ENCODE results near the gene VWCE. TPM values are rescaled to one million over a fixed set of nuclear protein-coding genes. Genes with fewer than 3 reads are reported as not detected.

The VWCE gene
- total RNA-seq, 2 experiments from 2014 or later: 0.64 to 1.0 TPM

GRCh38 chr11:61338783-61339489 lies 43.8 kb upstream of the VWCE start:
- H3K27me3 ChIP-seq (ENCODE audit: control insufficient read depth in 1 of 2, insufficient read depth in 2 of 2, low read length in 2 of 2): no peaks in the 10 kb centered on the region
- ChIA-PET CTCF (interaction anchor here (6.0 kb wide), 1 partner anchor 46 kb away, joined by 173 read pairs; no protein-coding TSS in a partner anchor), POLR2A (interaction anchor here (1.8 to 3.8 kb wide), 2 partner anchors 23 to 46 kb away, joined by 8 to 43 read pairs; partner anchors contain the start of genes CYB561A3 and TMEM138)
- Mint-ChIP-seq H3K36me3 (ENCODE audit: low read depth) (peaks cover 16% of the 10 kb centered on the region), H3K4me3 (no peak overlapping the region), H3K27ac (no peak overlapping the region), H3K4me1 (ENCODE audit: low read depth) (peaks cover 14% of the 10 kb centered on the region), H3K27me3 (no peaks in the 10 kb centered on the region), H3K9me3 (no peaks in the 10 kb centered on the region)
- peaks cover 10% of the 10 kb centered on the region for H3K36me3 ChIP-seq (ENCODE audit: insufficient read depth, low read length)
- no peak overlapping the region for H3K4me3 ChIP-seq (ENCODE audit: low read length)
- ATAC-seq (ENCODE audit: poor library complexity) (no peak), DNase-seq (no peak)
- intact Hi-C loops (cut with DNase I, micrococcal nuclease): loop anchor here (5.0 kb wide), 2 partner anchors 178 to 243 kb away; partner anchors contain the start of gene SYT7 (in 1 of the 2)
- no peak for TF ChIP-seq CTCF (IDR thresholded peaks at IDR 0.05)
- H3K4me1 ChIP-seq (ENCODE audit: insufficient read depth, low read length): peaks cover 21% of the 10 kb centered on the region
- no peaks in the 10 kb centered on the region for H3K9me3 ChIP-seq (ENCODE audit: control insufficient read depth in 1 of 2, insufficient read depth in 1 of 2, low read length in 2 of 2)
- no peak overlapping the region for H3K27ac ChIP-seq (ENCODE audit: low read depth in 1 of 2, low read length in 2 of 2)

GRCh38 chr11:61337706-61338470 lies 42.8 kb upstream of the VWCE start:
- H3K4me3 Mint-ChIP-seq: no peak overlapping the region
- peaks cover 29% of the 10 kb centered on the region for H3K4me1 ChIP-seq (ENCODE audit: insufficient read depth, low read length)

More at GRCh38 chr11:61337706-61338470, 42.8 kb upstream of the VWCE start:
- ChIA-PET CTCF (interaction anchor here (6.0 kb wide), 1 partner anchor 47 kb away, joined by 173 read pairs; no protein-coding TSS in a partner anchor), POLR2A (interaction anchor here (1.0 to 3.8 kb wide), 3 partner anchors 24 to 54 kb away, joined by 3 to 43 read pairs (median 8); partner anchors contain the start of genes CYB561A3, TMEM138 and TMEM216)
- H3K27ac Mint-ChIP-seq: no peak overlapping the region
- no peaks in the 10 kb centered on the region for H3K27me3 ChIP-seq (ENCODE audit: control insufficient read depth in 1 of 2, insufficient read depth in 2 of 2, low read length in 2 of 2)
- no peaks in the 10 kb centered on the region for H3K9me3 ChIP-seq (ENCODE audit: control insufficient read depth in 1 of 2, insufficient read depth in 1 of 2, low read length in 2 of 2)
- DNase-seq: no peak
- H3K27ac ChIP-seq (ENCODE audit: low read depth in 1 of 2, low read length in 2 of 2): no peak overlapping the region
- no peak for ATAC-seq (ENCODE audit: poor library complexity)
- TF ChIP-seq CTCF (IDR thresholded peaks at IDR 0.05): no peak
- no peak overlapping the region for H3K4me3 ChIP-seq (ENCODE audit: low read length)
- peaks cover 10% of the 10 kb centered on the region for H3K36me3 ChIP-seq (ENCODE audit: insufficient read depth, low read length)
- no peaks in the 10 kb centered on the region for H3K9me3 Mint-ChIP-seq
- H3K36me3 Mint-ChIP-seq (ENCODE audit: low read depth): peaks cover 22% of the 10 kb centered on the region
- H3K27me3 Mint-ChIP-seq: no peaks in the 10 kb centered on the region
- intact Hi-C loops (cut with DNase I, micrococcal nuclease): loop anchor here (2.0 to 5.0 kb wide), 4 partner anchors 25 to 244 kb away; partner anchors contain the start of genes SYT7 (in 1 of the 2), TMEM138 (in 1 of the 2) and TMEM216 (in 1 of the 2)
- peaks cover 22% of the 10 kb centered on the region for H3K4me1 Mint-ChIP-seq (ENCODE audit: low read depth)
